Activated T-cell treated with anti-CD3 and anti-CD28 coated beads, Interleukin-2, amount 50 U/mL, for 4 hours (primary cell): ENCODE measurements around the gene KRT34. TPM values are rescaled to one million over a fixed set of nuclear protein-coding genes. Genes with fewer than 3 reads are reported as not detected.
"Not testable (repeated sequence)": the region's sequence is repeated elsewhere in the genome, so short reads cannot be mapped to it uniquely, and the experiment has no call there.

ENCODE experiments used
- ATAC-seq, 2 donors: fragments of 200-7000 bp; cut with Tn5 transposase; one replicate each; pipeline ENCODE4 v1.10.0; 2021
- DNase-seq: peaks from one replicate; pipeline ENCODE4 v3.0.0-alpha.2; 2020
- H3K27me3 Mint-ChIP-seq: one replicate; pipeline ENCODE4 v1.8.0; 2021; ENCODE audit warnings: low read depth, mixed read lengths
- H3K36me3 Mint-ChIP-seq: one replicate; pipeline ENCODE4 v1.8.0; 2022; ENCODE audit warnings: mixed read lengths; ENCODE audit not compliant: insufficient read depth
- H3K4me1 Mint-ChIP-seq: one replicate; pipeline ENCODE4 v1.8.0; 2021; ENCODE audit warnings: low read depth, mixed read lengths
- H3K4me3 Mint-ChIP-seq: one replicate; pipeline ENCODE4 v1.8.0; 2021; ENCODE audit warnings: mild to moderate bottlenecking, moderate library complexity, mixed read lengths
- H3K9me3 Mint-ChIP-seq: one replicate; pipeline ENCODE4 v1.8.0; 2021; ENCODE audit warnings: mixed read lengths
- total RNA-seq, 3 donors: library from RNA; stranded (reverse); gene quantifications; one replicate each; pipeline ENCODE4 v1.2.1, GENCODE V29; 2021

KRT34 gene
- not detected for total RNA-seq

GRCh38 chr17:41381943-41382342, at the start of gene KRT34:
Gene KRT34, minus strand, starts transcription at chr17:41382306. Its CDS starts 60 bp downstream, at chr17:41382246.
- H3K4me1 Mint-ChIP-seq, result peaks cover 16% of the 10 kb centered on the region
- H3K27me3 Mint-ChIP-seq, DNase-seq, H3K4me3 Mint-ChIP-seq, H3K36me3 Mint-ChIP-seq, H3K9me3 Mint-ChIP-seq, ATAC-seq: not testable (repeated sequence)

GRCh38 chr17:41430376-41430775, 48.3 kb upstream of the KRT34 start:
- not testable (repeated sequence) for H3K36me3 Mint-ChIP-seq, H3K4me3 Mint-ChIP-seq, DNase-seq, H3K27me3 Mint-ChIP-seq, ATAC-seq, H3K9me3 Mint-ChIP-seq, H3K4me1 Mint-ChIP-seq

DNA sequence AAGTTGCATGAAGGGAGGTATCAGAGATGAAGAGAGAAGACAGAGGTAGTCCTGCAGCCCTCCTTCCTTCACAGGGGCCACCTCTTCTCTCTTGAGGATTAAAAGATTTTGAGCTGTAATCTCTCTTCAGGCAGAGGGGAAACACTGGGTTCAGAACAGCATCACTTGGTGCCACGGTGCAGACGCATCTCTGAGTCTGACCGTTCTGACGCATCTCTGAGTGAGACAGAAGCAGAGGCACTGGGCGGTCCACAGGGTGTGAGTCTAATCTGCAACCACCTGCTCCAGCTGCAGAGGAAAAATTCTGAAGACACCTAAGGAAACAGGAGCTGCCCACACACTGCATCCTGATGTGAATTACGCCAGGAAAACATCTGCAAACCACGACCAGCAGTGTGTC, 47.6 kb upstream of the KRT34 start:
- no peaks in the 10 kb centered on the region for H3K4me1 Mint-ChIP-seq
- H3K4me3 Mint-ChIP-seq, result no peak overlapping the region
- DNase-seq, result no peak
- H3K9me3 Mint-ChIP-seq, result no peaks in the 10 kb centered on the region
- peaks cover 2% of the 10 kb centered on the region for H3K27me3 Mint-ChIP-seq
- ATAC-seq, result no peak
- no peaks in the 10 kb centered on the region for H3K36me3 Mint-ChIP-seq

GRCh38 chr17:41428591-41429291, 46.6 kb upstream of the KRT34 start:
- Mint-ChIP-seq H3K9me3 (no peaks in the 10 kb centered on the region), H3K27me3 (peaks cover 2% of the 10 kb centered on the region), H3K4me3 (no peak overlapping the region), H3K36me3 (no peaks in the 10 kb centered on the region), H3K4me1 (no peaks in the 10 kb centered on the region)
- ATAC-seq (no peak), DNase-seq (no peak)

- Mint-ChIP-seq H3K4me3 (no peak within 1 kb of the TSS), H3K9me3 (no peaks in the 10 kb centered on the region), H3K4me1 (peaks cover 6% of the 10 kb centered on the region), H3K36me3 (no peaks in the 10 kb centered on the region), H3K27me3 (no peaks in the 10 kb centered on the region)
- DNase-seq (no peak), ATAC-seq (no peak)
Measured at GRCh38 chr17:41424111-41424635, 42.1 kb upstream of the KRT34 start, which contains the start of gene KRT37. Gene KRT37, minus strand, starts transcription at chr17:41424585. Its CDS starts 62 bp downstream, at chr17:41424523.

DNA sequence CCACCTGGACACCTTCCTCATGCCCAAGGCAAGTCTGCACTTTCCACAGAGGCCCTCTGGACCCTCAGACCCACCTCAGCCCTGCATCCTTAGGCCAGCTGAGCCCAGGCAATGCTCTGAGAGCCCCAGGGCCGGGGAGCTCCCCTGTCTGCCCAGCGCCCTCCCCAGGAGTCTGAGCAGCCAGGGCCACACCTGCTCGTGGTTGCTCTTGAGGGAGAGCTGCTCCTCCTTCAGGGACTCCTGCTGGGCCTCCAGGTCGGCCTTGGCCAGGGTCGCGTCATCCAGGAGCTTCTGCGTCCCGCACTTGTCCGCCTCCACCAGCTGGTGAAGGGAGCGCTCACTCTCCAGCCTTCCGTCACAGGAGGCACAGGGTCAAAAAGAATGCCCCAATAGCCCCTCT, 40.5 kb upstream of the KRT34 start:
- ATAC-seq, H3K4me3 Mint-ChIP-seq, H3K36me3 Mint-ChIP-seq: not testable (repeated sequence)

GRCh38 chr17:41421617-41422016, 39.5 kb upstream of the KRT34 start:
- Mint-ChIP-seq H3K36me3 (no peaks in the 10 kb centered on the region), H3K4me1 (peaks cover 12% of the 10 kb centered on the region), H3K9me3 (no peaks in the 10 kb centered on the region), H3K4me3 (no peak overlapping the region), H3K27me3 (no peaks in the 10 kb centered on the region)
- ATAC-seq (no peak), DNase-seq (no peak)

More for the DNA sequence above, 40.5 kb upstream of the KRT34 start:
- not testable (repeated sequence) for DNase-seq, H3K27me3 Mint-ChIP-seq, H3K4me1 Mint-ChIP-seq, H3K9me3 Mint-ChIP-seq

DNA sequence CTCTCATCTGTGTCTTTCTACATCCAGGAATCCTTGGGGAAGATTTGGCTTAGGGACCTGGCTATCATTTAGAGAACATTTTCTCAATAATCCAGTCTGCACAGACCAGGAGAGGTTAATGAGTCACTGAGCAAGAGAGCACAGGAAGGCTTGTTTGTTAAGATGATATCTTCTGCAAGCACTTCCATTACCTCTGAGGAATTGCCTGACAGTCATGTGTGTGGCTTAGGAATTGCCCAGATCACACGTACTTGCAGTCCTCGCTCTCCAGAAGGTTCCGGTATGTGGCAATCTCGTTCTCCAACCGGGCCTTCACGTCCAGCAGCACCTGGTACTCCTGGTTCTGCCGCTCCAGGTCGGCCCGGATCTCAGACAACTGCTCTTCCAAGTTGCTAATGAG, 39.0 kb upstream of the KRT34 start:
- Mint-ChIP-seq H3K4me1 (peaks cover 12% of the 10 kb centered on the region), H3K9me3 (no peaks in the 10 kb centered on the region), H3K4me3 (no peak overlapping the region), H3K36me3 (no peaks in the 10 kb centered on the region), H3K27me3 (no peaks in the 10 kb centered on the region)
- ATAC-seq, result no peak
- DNase-seq, result no peak

GRCh38 chr17:41420134-41420533, 38.0 kb upstream of the KRT34 start:
- Mint-ChIP-seq H3K36me3 (no peaks in the 10 kb centered on the region), H3K27me3 (no peaks in the 10 kb centered on the region), H3K9me3 (no peaks in the 10 kb centered on the region), H3K4me3 (no peak overlapping the region), H3K4me1 (peaks cover 12% of the 10 kb centered on the region)
- no peak for DNase-seq
- ATAC-seq, result no peak

- no peak for DNase-seq
- no peaks in the 10 kb centered on the region for H3K36me3 Mint-ChIP-seq
- H3K4me3 Mint-ChIP-seq, result no peak overlapping the region
Measured at GRCh38 chr17:41419716-41420115, 37.6 kb upstream of the KRT34 start.

GRCh38 chr17:41418116-41418860, 36.2 kb upstream of the KRT34 start:
- ATAC-seq, result no peak
- peaks cover 3% of the 10 kb centered on the region for H3K27me3 Mint-ChIP-seq
- peaks cover 12% of the 10 kb centered on the region for H3K4me1 Mint-ChIP-seq
- DNase-seq, result no peak
- H3K4me3 Mint-ChIP-seq, result no peak overlapping the region
- H3K9me3 Mint-ChIP-seq, result no peaks in the 10 kb centered on the region
- H3K36me3 Mint-ChIP-seq, result no peaks in the 10 kb centered on the region

More at GRCh38 chr17:41419716-41420115, 37.6 kb upstream of the KRT34 start:
- Mint-ChIP-seq H3K9me3 (no peaks in the 10 kb centered on the region), H3K4me1 (peaks cover 12% of the 10 kb centered on the region), H3K27me3 (no peaks in the 10 kb centered on the region)
- no peak for ATAC-seq

DNA sequence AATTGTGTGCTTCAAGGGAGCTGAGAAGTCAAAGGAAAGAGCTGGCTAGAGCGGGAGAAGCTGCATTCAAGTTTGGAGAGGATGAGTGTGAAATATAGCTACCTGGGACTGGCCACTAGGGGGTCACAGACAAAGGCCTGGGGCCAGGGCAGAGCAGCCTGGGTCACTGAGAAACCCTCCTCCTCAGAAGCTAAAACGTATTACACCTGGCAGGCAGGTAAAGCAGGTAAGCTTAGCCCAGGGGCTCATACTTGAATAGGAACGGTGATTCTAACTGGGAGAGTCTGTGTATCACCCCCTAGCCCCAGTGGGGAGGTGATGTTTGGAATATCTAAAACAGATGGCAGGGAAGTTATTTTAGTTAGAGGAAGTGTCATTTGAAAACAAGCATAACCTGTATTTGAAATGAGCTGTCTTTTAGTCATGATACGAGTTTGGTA, 35.5 kb upstream of the KRT34 start:
- ATAC-seq, result no peak
- Mint-ChIP-seq H3K4me1 (peaks cover 12% of the 10 kb centered on the region), H3K4me3 (no peak overlapping the region), H3K9me3 (no peaks in the 10 kb centered on the region), H3K36me3 (no peaks in the 10 kb centered on the region), H3K27me3 (peaks cover 3% of the 10 kb centered on the region)
- no peak for DNase-seq

- ATAC-seq, result no peak
- H3K36me3 Mint-ChIP-seq, result no peaks in the 10 kb centered on the region
- DNase-seq, result no peak
- no peak overlapping the region for H3K4me3 Mint-ChIP-seq
- peaks cover 12% of the 10 kb centered on the region for H3K4me1 Mint-ChIP-seq
- H3K27me3 Mint-ChIP-seq, result peaks cover 3% of the 10 kb centered on the region
- no peaks in the 10 kb centered on the region for H3K9me3 Mint-ChIP-seq
Measured at GRCh38 chr17:41417127-41417526, 35.0 kb upstream of the KRT34 start.

GRCh38 chr17:41416479-41416878, 34.4 kb upstream of the KRT34 start:
- Mint-ChIP-seq H3K4me3 (no peak overlapping the region), H3K9me3 (no peaks in the 10 kb centered on the region), H3K4me1 (peaks cover 12% of the 10 kb centered on the region), H3K36me3 (no peaks in the 10 kb centered on the region), H3K27me3 (peaks cover 3% of the 10 kb centered on the region)
- DNase-seq (no peak), ATAC-seq (no peak)
